Breast epithelium (tissue), 4 donors: Measurements from ENCODE around the gene SDC3. TPM values are rescaled to one million over a fixed set of nuclear protein-coding genes. Genes with fewer than 3 reads are reported as not detected.

Source experiments
- DNase-seq, 2 donors: peaks; one replicate each; pipeline ENCODE4 v3.0.0-alpha.2; 2019; ENCODE audit warnings: low spot score in 2 of 2
- H3K27ac ChIP-seq, 2 donors: fragments of 200-600 bp; sonication (generic) in 1 of 2; one replicate each; pipeline ENCODE4 v1.5.1; 2016 to 2019; ENCODE audit warnings: mild to moderate bottlenecking in 1 of 2
- H3K27me3 ChIP-seq, 2 donors: fragments of 200-600 bp; sonication (generic) in 1 of 2; one replicate each; pipeline versions ENCODE4 v1.5.1 to v1.6.0; 2017 to 2019; ENCODE audit warnings: control low read depth in 1 of 2, mild to moderate bottlenecking in 1 of 2
- H3K36me3 ChIP-seq: fragments of 200-600 bp; one replicate; pipeline ENCODE4 v1.5.1; 2019
- H3K4me1 ChIP-seq, 2 donors: fragments of 200-600 bp; sonication (generic); one replicate each; pipeline ENCODE4 v1.5.1; 2016 to 2019; ENCODE audit warnings: control low read depth in 1 of 2
- H3K4me3 ChIP-seq, 3 donors: fragments of 200-600 bp; sonication (generic); 1 replicate in 2 of 3; 2 replicates in 1 of 3; pipeline ENCODE4 v1.5.1; 2016 to 2019; ENCODE audit warnings: mild to moderate bottlenecking in 3 of 3, moderate library complexity in 2 of 3
- H3K9me3 ChIP-seq, 2 donors: fragments of 200-600 bp; sonication (generic) in 1 of 2; one replicate each; pipeline ENCODE4 v1.5.1; 2016 to 2019; ENCODE audit warnings: control low read depth in 1 of 2
- CTCF ChIP-seq, 3 donors: fragments of 450-650 bp; IDR thresholded peaks; one replicate each; pipeline ENCODE4 v1.5.1; 2016 to 2017; ENCODE audit warnings: antibody characterized with exemption in 3 of 3, mild to moderate bottlenecking in 3 of 3, moderate library complexity in 3 of 3
- POLR2A ChIP-seq: fragments of 450-650 bp; IDR thresholded peaks from one replicate; pipeline ENCODE4 v1.6.1; 2016; ENCODE audit warnings: antibody characterized with exemption, mild to moderate bottlenecking, moderate library complexity
- POLR2AphosphoS5 ChIP-seq, 3 donors: sonication (generic); formaldehyde crosslinking; IDR thresholded peaks; one replicate each; pipeline ENCODE4 v1.6.1; 2017; ENCODE audit warnings: antibody characterized with exemption in 3 of 3
- intact Hi-C: fragments of 100-400 bp; cut with DNase I; formaldehyde crosslinking; loops from one replicate; pipeline ENCODE4 v1.15.1; 2023; ENCODE audit warnings: low total_unique reads
- total RNA-seq, 3 donors: library from RNA; depleted of rRNA; stranded (reverse); fragments of >200 nt; gene quantifications; one replicate each; pipeline ENCODE4 v1.1.0, GENCODE V29; 2016

The SDC3 gene
- total RNA-seq, 3 donors from 2014 or later, result 16.5 to 37.8 (median 26.2) TPM

- peak overlapping the region; percentile 84 to 88 for H3K27ac ChIP-seq
- H3K9me3 ChIP-seq, result no peaks in the 10 kb centered on the region
- no peaks in the 10 kb centered on the region for H3K27me3 ChIP-seq
- intact Hi-C loops, result no loop called here
- no peaks in the 10 kb centered on the region for H3K4me1 ChIP-seq
- H3K4me3 ChIP-seq, result no peak overlapping the region
- no peaks in the 10 kb centered on the region for H3K36me3 ChIP-seq
- DNase-seq, result no peak
- TF ChIP-seq CTCF (IDR thresholded peaks at IDR 0.05) (no peak), POLR2AphosphoS5 (IDR thresholded peaks at IDR 0.05) (no peak), POLR2A (no peak)
Observed at GRCh38 chr1:30848130-30848529, 60.4 kb downstream of the SDC3 start.

GRCh38 chr1:30847358-30847972, 61.1 kb downstream of the SDC3 start:
- H3K27ac ChIP-seq, result peak overlapping the region; percentile 84 to 88
- H3K27me3 ChIP-seq, result no peaks in the 10 kb centered on the region
- intact Hi-C loops, result no loop called here
- DNase-seq, result peak; percentile 80 to 95
- H3K9me3 ChIP-seq, result no peaks in the 10 kb centered on the region
- no peaks in the 10 kb centered on the region for H3K36me3 ChIP-seq
- H3K4me1 ChIP-seq, result no peaks in the 10 kb centered on the region
- peak overlapping the region in 2 of 3 donors; percentile 12 to 31 for H3K4me3 ChIP-seq
- no peak for TF ChIP-seq POLR2A
- TF ChIP-seq CTCF (IDR thresholded peaks at IDR 0.05), result no peak
- TF ChIP-seq POLR2AphosphoS5 (IDR thresholded peaks at IDR 0.05), result peak in 1 of 3 donors; percentile 51

GRCh38 chr1:30846587-30846986, 62.0 kb downstream of the SDC3 start:
- Histone ChIP-seq H3K36me3 (no peaks in the 10 kb centered on the region), H3K9me3 (no peaks in the 10 kb centered on the region), H3K4me1 (no peaks in the 10 kb centered on the region), H3K4me3 (no peak overlapping the region), H3K27ac (peak overlapping the region; percentile 84 to 88), H3K27me3 (no peaks in the 10 kb centered on the region)
- DNase-seq, result no peak
- intact Hi-C loops, result no loop called here
- TF ChIP-seq POLR2A, result no peak

GRCh38 chr1:30845904-30846290, 62.7 kb downstream of the SDC3 start:
- intact Hi-C loops, result no loop called here

GRCh38 chr1:30845237-30845903, 63.2 kb downstream of the SDC3 start:
- intact Hi-C loops, result no loop called here
- H3K9me3 ChIP-seq, result no peaks in the 10 kb centered on the region
- no peak overlapping the region for H3K27ac ChIP-seq
- no peak for TF ChIP-seq POLR2A
- no peak for TF ChIP-seq CTCF (IDR thresholded peaks at IDR 0.05)
- TF ChIP-seq POLR2AphosphoS5 (IDR thresholded peaks at IDR 0.05), result no peak
- no peak for DNase-seq
- no peak overlapping the region for H3K4me3 ChIP-seq
- H3K27me3 ChIP-seq, result no peaks in the 10 kb centered on the region
- no peaks in the 10 kb centered on the region for H3K36me3 ChIP-seq
- H3K4me1 ChIP-seq, result no peaks in the 10 kb centered on the region

More at GRCh38 chr1:30845904-30846290, 62.7 kb downstream of the SDC3 start:
- Histone ChIP-seq H3K4me1 (no peaks in the 10 kb centered on the region), H3K27me3 (no peaks in the 10 kb centered on the region), H3K36me3 (no peaks in the 10 kb centered on the region), H3K27ac (no peak overlapping the region), H3K9me3 (no peaks in the 10 kb centered on the region), H3K4me3 (no peak overlapping the region)
- TF ChIP-seq CTCF (IDR thresholded peaks at IDR 0.05) (no peak), POLR2AphosphoS5 (IDR thresholded peaks at IDR 0.05) (no peak), POLR2A (no peak)
- DNase-seq, result no peak
